ENCODE measurements around the gene PCBP4. TPM values are rescaled to one million over a fixed set of nuclear protein-coding genes. Genes with fewer than 3 reads are reported as not detected.

Gene PCBP4
- polyA plus RNA-seq, 3 donors: 0.09 to 1.3 (median 0.22) TPM

DNA sequence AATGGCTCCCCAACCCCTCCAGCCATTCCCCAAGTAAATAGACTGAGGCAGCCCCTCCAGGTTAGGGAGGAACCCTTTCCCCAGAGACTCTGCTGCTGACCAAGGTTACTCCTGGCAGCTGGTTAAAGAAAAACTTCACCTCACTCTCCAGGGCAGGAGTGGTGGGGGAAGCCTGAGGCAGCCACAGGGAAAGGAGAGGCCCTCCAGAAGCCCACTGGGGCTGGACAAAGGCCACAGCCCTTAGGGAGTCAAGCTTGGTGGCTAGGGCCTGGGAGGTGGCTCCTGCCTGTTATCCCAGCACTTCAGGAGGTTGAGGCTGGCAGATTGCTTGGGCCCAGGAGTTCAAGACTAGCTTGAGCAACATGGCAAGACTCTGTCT lies 17.0 kb upstream of the PCBP4 start:
- Histone ChIP-seq H3K4me1 (ENCODE audit: control insufficient read depth in 1 of 2, insufficient read depth in 2 of 2, low read length in 2 of 2) (peaks cover 19 to 25% of the 10 kb centered on the region in 2 donors), H3K4me2 (replicated peaks; ENCODE audit: extremely low read depth, low read length, poor library complexity, severe bottlenecking) (no peak overlapping the region), H3K27me3 (ENCODE audit: control insufficient read depth in 2 of 2, insufficient read depth in 2 of 2, low read length in 2 of 2) (no peaks in the 10 kb centered on the region), H3K9me3 (replicated peaks in 1 of 2; ENCODE audit: control insufficient read depth in 1 of 2, insufficient read depth in 1 of 2, low read length in 2 of 2) (no peaks in the 10 kb centered on the region), H4K20me1 (ENCODE audit: insufficient read depth, low read length) (no peaks in the 10 kb centered on the region), H3K27ac (ENCODE audit: low read depth in 1 of 2, low read length in 2 of 2) (no peak overlapping the region), H2AFZ (ENCODE audit: insufficient read depth, low read depth, low read length, poor library complexity, severe bottlenecking) (no peak overlapping the region), H3K36me3 (replicated peaks in 1 of 2; ENCODE audit: control insufficient read depth in 1 of 2, insufficient read depth in 2 of 2, low read length in 2 of 2) (no peaks in the 10 kb centered on the region), H3K79me2 (ENCODE audit: insufficient read depth, low read length) (peaks cover 5% of the 10 kb centered on the region), H3K4me3 (replicated peaks in 1 of 3; ENCODE audit: low read depth in 2 of 3, low read length in 3 of 3) (no peak overlapping the region), H3K9ac (ENCODE audit: insufficient read depth, low read length, poor library complexity, severe bottlenecking) (no peak overlapping the region)
- peaks cover 0 to 7% of the 10 kb centered on the region in 2 donors for H3K36me3 Mint-ChIP-seq
- H3K4me1 Mint-ChIP-seq: peaks cover 25% of the 10 kb centered on the region
- H3K27me3 Mint-ChIP-seq (ENCODE audit: low read depth in 3 of 3): peaks cover 0 to 4% (median 0%) of the 10 kb centered on the region in 3 donors
- DNase-seq: no peak
- TF ChIP-seq, protein P1, sequence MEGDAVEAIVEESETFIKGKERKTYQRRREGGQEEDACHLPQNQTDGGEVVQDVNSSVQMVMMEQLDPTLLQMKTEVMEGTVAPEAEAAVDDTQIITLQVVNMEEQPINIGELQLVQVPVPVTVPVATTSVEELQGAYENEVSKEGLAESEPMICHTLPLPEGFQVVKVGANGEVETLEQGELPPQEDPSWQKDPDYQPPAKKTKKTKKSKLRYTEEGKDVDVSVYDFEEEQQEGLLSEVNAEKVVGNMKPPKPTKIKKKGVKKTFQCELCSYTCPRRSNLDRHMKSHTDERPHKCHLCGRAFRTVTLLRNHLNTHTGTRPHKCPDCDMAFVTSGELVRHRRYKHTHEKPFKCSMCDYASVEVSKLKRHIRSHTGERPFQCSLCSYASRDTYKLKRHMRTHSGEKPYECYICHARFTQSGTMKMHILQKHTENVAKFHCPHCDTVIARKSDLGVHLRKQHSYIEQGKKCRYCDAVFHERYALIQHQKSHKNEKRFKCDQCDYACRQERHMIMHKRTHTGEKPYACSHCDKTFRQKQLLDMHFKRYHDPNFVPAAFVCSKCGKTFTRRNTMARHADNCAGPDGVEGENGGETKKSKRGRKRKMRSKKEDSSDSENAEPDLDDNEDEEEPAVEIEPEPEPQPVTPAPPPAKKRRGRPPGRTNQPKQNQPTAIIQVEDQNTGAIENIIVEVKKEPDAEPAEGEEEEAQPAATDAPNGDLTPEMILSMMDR (IDR thresholded peaks at IDR 0.05): no peak
- H3K9me3 Mint-ChIP-seq: peaks cover 0 to 2% (median 0%) of the 10 kb centered on the region in 7 donors
- peak overlapping the region in 5 of 7 donors; percentile 43 to 94 (median 69) for H3K27ac Mint-ChIP-seq
- H3K4me3 Mint-ChIP-seq: no peak overlapping the region
- intact Hi-C loops (cut with micrococcal nuclease): no loop called here

DNA sequence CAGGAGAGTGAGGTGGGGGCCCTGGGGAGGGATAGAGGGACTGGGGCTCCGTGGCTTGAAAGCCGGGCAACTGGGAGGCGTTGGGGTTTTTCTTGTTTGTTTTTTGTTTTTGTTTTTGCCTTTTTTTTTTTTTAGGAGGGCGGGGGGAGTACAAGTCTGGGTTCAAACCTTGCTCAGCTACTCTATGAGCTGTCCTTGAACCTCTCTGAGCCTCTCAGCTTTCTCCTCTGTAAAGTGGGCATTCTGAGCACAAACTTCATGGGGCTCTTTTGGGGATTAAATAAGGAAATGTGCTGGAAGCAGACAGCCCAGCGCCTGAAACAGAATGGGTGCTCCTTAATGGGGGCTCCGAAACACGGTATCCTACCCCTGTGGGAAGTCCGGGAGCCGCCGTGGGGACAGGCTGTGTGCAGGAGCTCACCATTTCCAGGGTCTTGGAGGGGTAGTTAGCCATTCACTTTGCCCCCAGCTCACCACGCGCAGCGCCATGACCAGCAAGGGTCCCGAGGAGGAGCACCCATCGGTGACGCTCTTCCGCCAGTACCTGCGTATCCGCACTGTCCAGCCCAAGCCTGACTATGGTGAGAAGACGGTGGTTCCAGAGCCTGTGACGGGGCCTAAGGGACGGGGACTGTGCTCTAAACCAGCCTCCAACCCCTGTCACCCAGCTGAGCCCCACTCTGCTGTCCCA lies 16.5 kb upstream of the PCBP4 start:
- intact Hi-C loops (cut with micrococcal nuclease): no loop called here
- DNase-seq: no peak
- Histone ChIP-seq H3K79me2 (ENCODE audit: insufficient read depth, low read length) (peaks cover 5% of the 10 kb centered on the region), H3K4me3 (replicated peaks in 1 of 3; ENCODE audit: low read depth in 2 of 3, low read length in 3 of 3) (peak overlapping the region; percentile 36 to 84 (median 55)), H3K9me3 (replicated peaks in 1 of 2; ENCODE audit: control insufficient read depth in 1 of 2, insufficient read depth in 1 of 2, low read length in 2 of 2) (no peaks in the 10 kb centered on the region), H4K20me1 (ENCODE audit: insufficient read depth, low read length) (no peaks in the 10 kb centered on the region), H2AFZ (ENCODE audit: insufficient read depth, low read depth, low read length, poor library complexity, severe bottlenecking) (peak overlapping the region; percentile 95), H3K27me3 (ENCODE audit: control insufficient read depth in 2 of 2, insufficient read depth in 2 of 2, low read length in 2 of 2) (no peaks in the 10 kb centered on the region), H3K4me2 (replicated peaks; ENCODE audit: extremely low read depth, low read length, poor library complexity, severe bottlenecking) (peak overlapping the region; percentile 83), H3K4me1 (ENCODE audit: control insufficient read depth in 1 of 2, insufficient read depth in 2 of 2, low read length in 2 of 2) (peaks cover 19 to 25% of the 10 kb centered on the region in 2 donors), H3K36me3 (replicated peaks in 1 of 2; ENCODE audit: control insufficient read depth in 1 of 2, insufficient read depth in 2 of 2, low read length in 2 of 2) (no peaks in the 10 kb centered on the region), H3K27ac (ENCODE audit: low read depth in 1 of 2, low read length in 2 of 2) (peak overlapping the region; percentile 73 to 84), H3K9ac (ENCODE audit: insufficient read depth, low read length, poor library complexity, severe bottlenecking) (peak overlapping the region; percentile 80)
- Mint-ChIP-seq H3K36me3 (peaks cover 0 to 7% of the 10 kb centered on the region in 2 donors), H3K9me3 (peaks cover 0 to 2% (median 0%) of the 10 kb centered on the region in 7 donors), H3K4me3 (peak overlapping the region; percentile 90 to 91), H3K27me3 (ENCODE audit: low read depth in 3 of 3) (peaks cover 0 to 4% (median 0%) of the 10 kb centered on the region in 3 donors), H3K4me1 (peaks cover 25% of the 10 kb centered on the region), H3K27ac (peak overlapping the region; percentile 87 to 98 (median 90))
- WGBS (ENCODE audit: insufficient coverage): 72% methylated on average over 15 of the region's 22 CpGs
- TF ChIP-seq, protein P1 (IDR thresholded peaks at IDR 0.05): no peak

All from CD14-positive monocyte (primary cell).